Smooth muscle cell (in vitro differentiated cells): Measurements from ENCODE around the gene SIGLEC1. TPM values are rescaled to one million over a fixed set of nuclear protein-coding genes. Genes with fewer than 3 reads are reported as not detected.

Experiments used
- DNase-seq: peaks from one replicate; lab custom pipeline; 2025; ENCODE audit not compliant: unreplicated experiment; lab: John Stamatoyannopoulos, UW
- H2AFZ ChIP-seq: fragments of 200-600 bp; sonication (generic); 2 replicates; pipeline ENCODE4 v1.6.0; 2016; ENCODE audit warnings: antibody characterized with exemption, low read depth, mild to moderate bottlenecking
- H3F3A ChIP-seq: fragments of 200-600 bp; sonication (generic); 2 replicates; pipeline ENCODE4 v1.6.0; 2017; ENCODE audit warnings: antibody characterized with exemption, low read depth
- H3K27ac ChIP-seq: fragments of 200-600 bp; sonication (generic); 2 replicates; pipeline ENCODE4 v1.5.1; 2016; ENCODE audit warnings: low read depth, mild to moderate bottlenecking
- H3K27me3 ChIP-seq: fragments of 200-600 bp; sonication (generic); 2 replicates; pipeline ENCODE4 v1.6.1; 2016; ENCODE audit warnings: low read depth, mild to moderate bottlenecking
- H3K36me3 ChIP-seq: fragments of 200-600 bp; sonication (generic); 2 replicates; pipeline ENCODE4 v1.5.1; 2016; ENCODE audit warnings: low read depth
- H3K4me1 ChIP-seq: fragments of 200-600 bp; sonication (generic); 2 replicates; pipeline ENCODE4 v1.5.1; 2016; ENCODE audit warnings: low read depth
- H3K4me2 ChIP-seq: fragments of 200-600 bp; sonication (generic); 2 replicates; pipeline ENCODE4 v1.6.0; 2016; ENCODE audit warnings: mild to moderate bottlenecking
- H3K4me3 ChIP-seq: fragments of 200-600 bp; sonication (generic); 2 replicates; pipeline ENCODE4 v1.5.1; 2016; ENCODE audit warnings: mild to moderate bottlenecking
- H3K79me2 ChIP-seq: fragments of 200-600 bp; sonication (generic); 2 replicates; pipeline ENCODE4 v1.6.0; 2016; ENCODE audit warnings: low read depth, mild to moderate bottlenecking
- H3K9ac ChIP-seq: fragments of 200-600 bp; sonication (generic); 2 replicates; pipeline ENCODE4 v1.6.0; 2016; ENCODE audit warnings: low read depth
- H3K9me3 ChIP-seq: fragments of 200-600 bp; sonication (generic); replicated peaks from 2 replicates; pipeline ENCODE4 v1.5.1; 2016; ENCODE audit warnings: low read depth
- H4K20me1 ChIP-seq: fragments of 200-600 bp; sonication (generic); 2 replicates; pipeline ENCODE4 v1.6.0; 2016; ENCODE audit warnings: low read depth
- CTCF ChIP-seq: fragments of 200-600 bp; sonication (generic); IDR thresholded peaks from 2 replicates; pipeline ENCODE4 v1.5.1; 2017; ENCODE audit warnings: borderline replicate concordance, mild to moderate bottlenecking, antibody characterized with exemption; ENCODE audit not compliant: insufficient read depth, poor library complexity, severe bottlenecking
- WGBS: methylation state at CpG from one replicate; pipeline ENCODE4 v1.1.7; 2016; ENCODE audit warnings: low lambda C conversion rate; 5-methylcytosine and 5-hydroxymethylcytosine counted together
- polyA plus RNA-seq: library from polyadenylated mRNA; unstranded; fragments of >200 nt; fragmentation: Nextera tagmentation; extraction: Ambion mirVana; gene quantifications from 2 replicates; pipeline ENCODE4 v1.2.1, GENCODE V29; 2016
- total RNA-seq: library from RNA; depleted of rRNA; stranded (reverse); fragments of >200 nt; gene quantifications from 2 replicates; pipeline ENCODE4 v1.2.3, GENCODE V29; 2014

The SIGLEC1 gene
- total and polyA plus RNA-seq, 2 experiments from 2014 or later: not detected

GRCh38 chr20:3670945-3671344, 41.5 kb downstream of the SIGLEC1 start:
- Histone ChIP-seq H3K79me2 (no peaks in the 10 kb centered on the region), H3K9me3 (no peaks in the 10 kb centered on the region), H3F3A (no peaks in the 10 kb centered on the region), H3K9ac (no peak overlapping the region), H4K20me1 (no peaks in the 10 kb centered on the region), H3K27ac (no peak overlapping the region), H3K27me3 (peaks cover 13% of the 10 kb centered on the region), H2AFZ (no peak overlapping the region), H3K4me2 (no peak overlapping the region), H3K4me3 (no peak overlapping the region), H3K4me1 (no peaks in the 10 kb centered on the region), H3K36me3 (no peaks in the 10 kb centered on the region)
- DNase-seq: no peak
- TF ChIP-seq CTCF: no peak
- WGBS: 93% methylated on average over 10 of the region's 10 CpGs

GRCh38 chr20:3670511-3670910, 41.9 kb downstream of the SIGLEC1 start:
- Histone ChIP-seq H3F3A (no peaks in the 10 kb centered on the region), H3K36me3 (no peaks in the 10 kb centered on the region), H3K4me1 (no peaks in the 10 kb centered on the region), H3K27ac (no peak overlapping the region), H3K4me2 (no peak overlapping the region), H2AFZ (no peak overlapping the region), H3K27me3 (peaks cover 13% of the 10 kb centered on the region), H3K4me3 (no peak overlapping the region), H3K9me3 (no peaks in the 10 kb centered on the region), H3K9ac (no peak overlapping the region), H3K79me2 (no peaks in the 10 kb centered on the region), H4K20me1 (no peaks in the 10 kb centered on the region)
- peak; percentile 8 for TF ChIP-seq CTCF
- 81% methylated on average over 6 of the region's 6 CpGs for WGBS
- no peak for DNase-seq

GRCh38 chr20:3669710-3670367, 42.6 kb downstream of the SIGLEC1 start:
- Histone ChIP-seq H3K9me3 (no peaks in the 10 kb centered on the region), H3K27me3 (peaks cover 13% of the 10 kb centered on the region), H3K9ac (no peak overlapping the region), H4K20me1 (no peaks in the 10 kb centered on the region), H3K4me1 (no peaks in the 10 kb centered on the region), H3F3A (no peaks in the 10 kb centered on the region), H3K27ac (no peak overlapping the region), H2AFZ (no peak overlapping the region), H3K4me2 (no peak overlapping the region), H3K4me3 (no peak overlapping the region), H3K79me2 (no peaks in the 10 kb centered on the region), H3K36me3 (no peaks in the 10 kb centered on the region)
- DNase-seq: no peak
- TF ChIP-seq CTCF: no peak
- WGBS: 81% methylated on average over 13 of the region's 13 CpGs

- no peaks in the 10 kb centered on the region for H3K9me3 ChIP-seq
- no peaks in the 10 kb centered on the region for H4K20me1 ChIP-seq
- no peak overlapping the region for H3K4me3 ChIP-seq
- H2AFZ ChIP-seq: no peak overlapping the region
- H3K4me2 ChIP-seq: no peak overlapping the region
- DNase-seq: no peak
- no peak overlapping the region for H3K27ac ChIP-seq
- no peaks in the 10 kb centered on the region for H3K4me1 ChIP-seq
- H3K9ac ChIP-seq: no peak overlapping the region
- H3F3A ChIP-seq: no peaks in the 10 kb centered on the region
- 97% methylated on average over 8 of the region's 8 CpGs for WGBS
- peaks cover 22% of the 10 kb centered on the region for H3K27me3 ChIP-seq
- no peaks in the 10 kb centered on the region for H3K79me2 ChIP-seq
- H3K36me3 ChIP-seq: no peaks in the 10 kb centered on the region
- no peak for TF ChIP-seq CTCF
These were observed 44.9 kb downstream of the SIGLEC1 start for GRCh38 chr20:3667434-3668037.
